GM21381 (cell line): Measurements from ENCODE around the gene NCMAP.
"Not testable (repeated sequence)": the region's sequence is repeated elsewhere in the genome, so short reads cannot be mapped to it uniquely, and the experiment has no call there.

Source experiments
- ATAC-seq: cut with Tn5 transposase; IDR thresholded peaks from one replicate; pipeline ENCODE4 v1.9.1; 2021; ENCODE audit warnings: mild to moderate bottlenecking, moderate library complexity; ENCODE audit not compliant: unreplicated experiment

The NCMAP gene, protein sequence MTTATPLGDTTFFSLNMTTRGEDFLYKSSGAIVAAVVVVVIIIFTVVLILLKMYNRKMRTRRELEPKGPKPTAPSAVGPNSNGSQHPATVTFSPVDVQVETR

DNA sequence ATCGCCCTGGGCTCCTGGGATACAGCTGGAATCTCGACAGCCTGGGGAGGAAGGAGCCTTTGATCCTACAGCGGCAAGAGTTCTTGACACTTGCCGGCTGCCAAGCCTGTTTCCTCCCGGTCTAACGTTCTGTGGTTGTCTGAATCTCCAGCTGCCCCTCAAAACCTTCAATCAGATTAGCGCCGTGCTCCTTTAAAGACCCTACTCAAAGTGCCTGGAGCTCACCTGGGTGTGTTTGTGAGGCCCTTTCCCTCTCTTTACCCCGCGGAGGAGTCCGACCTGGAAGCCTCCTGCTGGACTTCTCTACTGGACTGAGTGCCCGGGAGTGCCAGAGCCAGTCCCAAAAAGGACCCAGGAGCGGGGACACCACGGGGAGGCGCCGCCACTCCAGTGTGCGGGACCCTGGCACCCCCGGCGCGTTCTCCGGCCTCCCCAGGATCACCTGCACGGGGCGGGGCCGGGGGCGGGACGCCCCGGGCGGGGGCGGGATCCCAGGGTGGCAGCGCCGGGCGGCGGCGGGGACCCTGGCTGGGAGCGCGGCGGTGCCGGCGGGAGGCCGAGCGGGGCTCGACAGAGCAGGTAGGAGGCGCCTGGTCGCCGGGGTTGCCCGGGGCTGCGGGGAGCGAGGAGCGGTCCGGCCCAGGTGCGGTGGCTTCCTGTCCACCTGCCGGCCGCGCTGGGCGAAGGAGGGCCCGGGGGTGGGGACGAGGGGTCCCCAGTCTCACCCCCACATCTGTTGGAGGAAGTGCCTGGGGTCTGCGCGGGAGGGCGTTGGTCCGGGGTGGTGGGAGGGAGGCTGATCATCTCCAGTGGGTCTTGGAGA is at the start of gene NCMAP:
TSS of gene NCMAP (plus strand) at position 497 of the 823 bp plus-strand sequence. CDS start 39,344 bp downstream, outside the sequence.
- no peak for ATAC-seq

DNA sequence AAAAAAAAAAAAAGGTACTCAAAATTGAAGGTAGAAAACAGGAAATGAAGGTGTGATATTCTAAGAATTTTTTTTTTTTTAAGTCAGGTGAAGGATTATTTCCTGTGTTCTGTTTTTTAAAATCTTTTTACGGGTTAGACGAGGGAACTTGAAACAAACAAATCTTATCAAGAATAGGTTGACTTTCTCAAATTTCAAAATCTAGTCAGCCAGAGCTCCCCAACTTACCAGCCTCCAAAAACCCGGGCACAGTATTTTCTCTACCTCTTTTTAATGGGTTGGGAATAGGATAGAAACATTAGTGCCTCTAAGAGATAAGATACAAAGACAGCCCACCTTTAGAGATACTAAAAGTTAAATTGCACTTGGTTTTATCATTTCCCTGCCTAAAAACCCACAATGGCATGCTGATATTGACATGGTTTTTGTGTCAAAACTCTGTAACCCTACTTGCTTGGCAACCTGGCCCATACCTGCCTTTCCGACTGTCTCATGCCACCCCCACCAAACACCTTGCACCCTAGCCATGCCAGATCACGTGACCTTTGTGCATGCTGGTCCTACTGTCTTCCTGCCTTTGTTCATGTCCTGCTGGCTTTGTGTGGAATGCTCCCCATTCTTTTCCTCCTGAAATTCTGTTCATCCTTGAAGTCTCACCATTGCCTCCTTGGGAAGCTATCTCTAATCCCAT is 49.1 kb upstream of the NCMAP start:
- no peak for ATAC-seq

DNA sequence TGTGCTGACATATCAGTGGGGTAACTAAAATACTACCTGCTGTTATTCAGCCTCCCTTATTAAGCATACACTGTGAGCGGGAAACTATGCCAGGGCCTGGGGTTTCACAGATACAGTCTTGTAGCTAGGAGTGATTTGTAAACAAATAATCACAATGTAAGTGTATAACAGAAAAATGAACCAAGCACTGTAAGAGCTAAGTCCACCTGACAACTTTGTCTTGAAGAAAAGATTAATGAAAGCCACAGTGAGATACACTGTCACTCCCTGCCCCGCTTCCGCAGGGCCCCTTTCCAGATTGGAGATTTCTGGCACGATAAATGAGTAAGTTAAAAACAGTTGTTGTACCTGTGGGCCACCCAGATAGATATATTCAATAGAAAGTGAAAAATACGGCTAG is 48.5 kb upstream of the NCMAP start:
- ATAC-seq, result no peak

DNA sequence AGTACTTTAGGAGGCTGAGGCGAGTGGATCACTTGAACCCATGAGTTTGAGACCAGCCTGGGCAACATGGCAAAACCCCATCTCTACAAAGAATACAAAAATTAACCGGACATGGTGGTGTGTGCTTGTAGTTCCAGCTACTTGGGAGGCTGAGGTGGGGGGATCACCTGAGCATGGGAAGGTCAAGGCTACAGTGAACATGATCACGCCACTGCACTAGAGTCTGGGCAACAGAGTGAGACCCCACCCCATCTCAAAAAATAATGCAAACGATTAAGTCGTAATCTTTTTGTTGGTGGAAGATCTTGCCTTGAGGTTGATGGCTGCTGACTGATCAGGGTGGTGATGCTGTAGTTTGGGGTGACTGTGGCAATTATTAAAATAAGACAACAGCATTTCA is 47.0 kb upstream of the NCMAP start:
- ATAC-seq, result no peak

DNA sequence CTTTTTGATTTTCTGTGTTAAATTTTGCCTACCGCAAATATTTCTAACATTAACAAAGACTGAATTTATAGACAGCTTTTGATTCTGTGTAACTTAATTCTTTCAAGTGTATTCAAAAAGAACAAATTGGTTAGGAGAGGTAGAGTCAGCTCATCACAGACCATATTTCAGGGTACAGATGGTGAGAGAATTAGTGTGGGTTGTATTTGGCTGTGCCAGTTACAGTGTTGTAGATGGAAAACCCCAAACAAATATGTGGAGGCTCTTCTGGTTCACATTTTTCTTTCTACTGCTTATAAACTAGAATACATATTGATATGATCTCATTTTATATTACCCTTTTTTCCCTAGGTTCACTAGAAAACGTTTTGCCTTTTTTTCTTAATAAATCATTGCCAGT is 42.2 kb upstream of the NCMAP start:
- no peak for ATAC-seq

DNA sequence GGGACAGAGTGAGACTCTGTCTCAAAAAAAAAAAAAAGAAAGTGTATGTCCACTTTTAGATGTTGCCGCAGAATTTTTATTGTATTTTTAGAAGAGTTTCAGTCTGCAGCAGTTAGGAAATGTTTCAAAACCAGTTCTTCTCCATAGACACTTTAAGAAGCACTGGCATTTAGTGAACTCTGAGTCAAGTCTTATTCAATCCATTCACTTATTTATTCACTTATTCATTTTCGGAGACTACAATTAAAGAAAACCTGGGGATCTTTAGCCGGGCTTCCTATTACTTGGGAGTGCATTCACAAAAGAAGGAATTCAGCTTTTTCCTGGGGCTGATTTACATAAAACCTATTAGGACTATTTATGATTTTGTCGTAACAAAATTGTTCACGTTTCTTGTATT is 40.9 kb upstream of the NCMAP start:
- no peak for ATAC-seq

DNA sequence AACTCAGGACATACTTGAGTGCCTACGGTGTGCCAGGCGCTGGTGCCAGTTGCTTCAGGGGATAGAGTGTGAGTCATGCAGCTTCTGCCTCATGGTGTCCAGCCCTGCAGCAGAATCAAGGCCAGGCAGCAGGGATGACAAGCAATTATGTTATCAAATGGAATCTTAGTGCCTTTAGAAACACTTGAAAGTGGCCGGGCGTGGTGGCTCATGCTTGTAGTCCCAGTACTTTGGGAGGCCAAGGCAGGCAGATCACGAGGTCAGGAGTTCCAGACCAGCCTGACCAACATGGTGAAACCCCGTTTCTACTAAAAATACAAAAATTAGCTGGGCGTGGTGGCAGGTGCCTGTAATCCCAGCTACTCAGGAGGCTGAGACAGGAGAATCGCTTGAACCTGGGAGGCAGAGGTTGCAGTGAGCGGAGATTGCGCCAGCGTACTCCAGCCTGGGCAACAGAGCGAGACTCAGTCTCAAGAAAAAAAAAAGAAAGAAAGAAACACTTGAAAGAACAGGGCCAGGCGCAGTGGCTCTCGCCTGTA is 40.1 kb upstream of the NCMAP start:
- ATAC-seq, result not testable (repeated sequence)

DNA sequence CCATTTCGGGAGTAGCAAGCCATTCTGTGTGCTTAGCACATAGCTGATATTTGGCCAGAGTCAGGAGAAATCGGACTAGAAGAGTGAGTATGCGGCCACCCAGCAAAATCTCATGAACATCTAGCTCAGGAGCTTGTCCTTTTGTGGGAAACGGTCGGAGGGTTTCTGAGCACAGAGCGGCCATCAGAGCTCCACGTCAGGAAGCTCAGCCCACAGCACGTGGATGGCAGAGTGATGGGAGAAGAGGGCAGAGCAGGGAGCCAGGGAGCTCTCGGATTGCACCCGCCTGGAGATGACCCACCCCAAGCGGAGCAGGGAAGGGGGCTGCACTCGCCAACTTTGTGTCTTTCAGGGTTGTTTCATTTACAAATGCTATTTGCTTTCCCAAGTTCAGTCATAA is 39.4 kb upstream of the NCMAP start:
- no peak for ATAC-seq

DNA sequence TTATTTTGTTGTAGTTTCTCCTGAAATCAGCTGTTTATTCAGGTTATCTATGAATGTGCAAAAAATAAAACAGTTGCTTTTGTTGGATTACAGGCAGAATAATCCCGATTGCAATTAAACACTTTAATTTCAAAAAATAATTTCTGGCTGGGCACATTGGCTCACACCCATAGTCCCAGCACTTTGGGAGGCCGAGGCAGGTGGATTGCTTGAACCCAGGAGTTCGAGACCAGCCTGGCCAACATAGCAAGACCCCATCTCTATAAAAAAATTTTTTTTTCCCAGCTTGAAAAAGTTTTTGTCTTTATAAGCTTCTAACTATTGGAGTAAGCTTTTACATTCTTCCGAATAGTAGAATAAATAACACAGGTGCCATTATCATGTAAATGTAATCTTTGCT is 38.0 kb upstream of the NCMAP start:
- no peak for ATAC-seq

DNA sequence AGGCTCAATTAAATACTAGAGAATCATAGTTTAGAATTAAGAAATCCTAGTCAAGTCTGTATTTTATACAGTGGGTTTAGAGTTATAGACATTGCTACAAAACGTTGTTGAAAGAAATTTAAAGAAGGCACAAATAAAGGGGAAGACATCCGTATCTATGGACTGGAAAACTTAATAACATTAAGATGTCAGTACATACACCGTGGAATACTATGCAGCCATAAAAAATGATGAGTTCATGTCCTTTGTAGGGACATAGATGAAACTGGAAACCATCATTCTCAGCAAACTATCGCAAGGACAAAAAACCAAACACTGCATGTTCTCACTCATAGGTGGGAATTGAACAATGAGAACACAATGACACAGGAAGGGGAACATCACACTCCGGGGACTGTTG is 35.6 kb upstream of the NCMAP start:
- not testable (repeated sequence) for ATAC-seq

DNA sequence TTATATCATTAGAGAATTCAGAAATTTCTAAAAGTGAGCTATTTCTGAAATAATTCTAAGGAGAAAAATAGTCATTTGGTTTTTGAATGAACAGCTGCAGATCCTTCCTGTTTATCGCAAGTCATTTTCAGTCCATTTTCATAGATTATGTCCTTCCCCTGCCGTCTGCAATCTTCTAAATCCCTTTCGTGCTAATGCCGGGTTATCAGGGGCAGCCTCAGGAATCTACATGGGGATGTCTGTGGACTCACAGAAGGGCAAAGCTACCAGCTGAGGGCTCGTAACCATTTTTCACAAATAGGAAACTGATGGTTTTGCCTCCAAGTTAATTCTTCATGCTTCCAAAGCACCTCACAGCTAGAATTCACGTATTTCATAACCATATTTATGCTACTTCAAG is 30.3 kb upstream of the NCMAP start:
- no peak for ATAC-seq

DNA sequence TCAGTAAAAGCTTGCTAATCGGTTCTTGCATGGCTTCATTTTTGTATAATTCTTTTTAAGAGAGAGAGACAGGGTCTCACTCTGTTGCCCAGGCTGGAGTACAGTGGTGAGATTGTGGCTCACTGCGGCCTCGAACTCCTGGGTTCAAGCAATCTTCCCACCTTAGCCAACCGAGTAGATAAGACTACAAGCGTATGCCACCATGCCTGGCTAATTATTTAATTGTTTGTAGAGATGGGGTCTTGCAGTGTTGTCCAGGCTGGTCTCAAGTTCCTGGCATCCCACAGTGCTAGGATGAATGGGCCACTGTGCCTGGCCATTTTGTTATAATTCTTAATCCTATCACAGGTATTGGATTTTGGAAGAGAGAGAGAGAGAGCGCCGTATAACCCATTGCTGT is 29.8 kb upstream of the NCMAP start:
- ATAC-seq, result no peak

DNA sequence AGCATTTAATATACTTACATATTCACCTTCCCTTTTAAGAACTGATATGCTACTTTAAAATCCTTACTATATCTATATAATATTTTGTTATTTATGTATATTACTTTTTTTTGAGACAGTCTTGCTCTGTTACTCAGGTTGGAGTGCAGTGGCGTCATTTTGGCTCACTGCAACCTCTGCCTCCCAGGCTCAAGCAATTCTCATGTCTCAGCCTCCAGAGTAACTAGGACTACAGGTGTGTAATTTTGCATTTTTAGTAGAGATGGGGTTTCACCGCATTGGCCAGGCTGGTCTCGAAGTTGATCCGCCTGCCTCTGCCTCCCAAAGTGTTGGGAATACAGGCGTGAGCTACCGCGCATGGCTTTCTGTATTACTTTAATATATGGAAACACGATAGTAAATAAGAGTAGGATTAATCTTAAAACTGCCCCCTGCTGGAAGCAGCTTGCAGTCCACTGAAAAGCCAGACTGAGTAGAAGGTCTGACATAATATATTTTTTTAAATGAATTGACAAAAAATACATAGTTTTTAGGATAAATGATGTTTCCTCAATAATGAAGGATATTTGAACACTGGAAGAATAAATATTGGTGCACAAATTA is 28.8 kb upstream of the NCMAP start:
- ATAC-seq, result no peak

DNA sequence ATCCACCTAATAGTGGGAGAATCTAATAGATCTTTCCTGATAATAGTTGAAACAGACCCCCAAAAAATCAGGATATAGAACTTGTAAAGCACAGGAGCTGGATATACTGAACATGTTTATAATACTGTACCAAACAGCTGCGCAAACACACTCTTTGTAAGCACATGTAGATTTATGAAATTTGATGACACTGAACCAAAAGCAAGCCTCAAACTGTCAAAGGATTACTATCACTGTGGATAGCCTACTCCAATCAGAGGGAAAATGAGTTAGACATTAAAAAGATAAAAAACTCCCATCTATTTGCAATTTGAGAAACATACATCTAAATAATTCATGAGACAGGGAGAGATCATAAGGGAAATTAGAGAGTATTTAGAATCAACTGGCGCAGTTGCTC is 27.1 kb upstream of the NCMAP start:
- ATAC-seq, result no peak

DNA sequence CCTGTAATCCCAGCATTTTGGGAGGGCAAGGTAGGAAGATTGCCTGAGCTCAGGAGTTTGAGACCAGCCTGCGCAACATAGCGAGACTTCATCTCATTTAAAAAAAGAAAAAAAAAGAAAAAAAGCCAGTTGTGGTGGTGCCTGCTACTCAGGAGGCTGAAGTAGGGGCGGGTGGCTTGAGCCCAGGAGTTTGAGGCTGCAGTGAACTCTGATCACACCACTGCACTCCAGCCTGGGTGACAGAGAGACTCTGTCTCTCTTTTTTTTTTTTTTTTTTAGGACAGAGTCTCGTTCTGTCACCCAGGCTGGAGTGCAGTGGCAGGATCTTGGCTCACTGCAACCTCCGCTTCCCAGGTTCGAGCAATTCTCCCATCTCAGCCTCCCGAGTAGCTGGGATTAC is 26.6 kb upstream of the NCMAP start:
- ATAC-seq, result not testable (repeated sequence)

DNA sequence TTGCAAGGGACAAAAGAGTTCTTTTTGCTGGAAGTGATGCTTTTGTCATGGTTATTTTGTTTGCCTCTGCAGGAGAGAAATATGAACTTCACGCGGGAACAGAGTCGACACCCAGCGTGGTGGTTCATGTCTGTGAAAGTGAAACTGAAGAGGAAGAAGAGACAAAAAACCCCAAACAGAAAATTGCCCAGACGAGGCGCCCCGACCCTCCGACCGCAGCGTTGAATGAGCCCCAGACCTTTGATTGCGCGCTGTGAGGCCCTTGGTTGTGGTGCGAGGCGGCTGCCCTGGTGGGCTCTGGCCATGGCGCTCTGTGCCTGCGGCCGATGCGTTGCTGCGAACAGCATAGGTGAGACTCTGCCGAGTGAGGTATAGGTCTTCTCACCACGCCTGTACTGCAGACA is 20.9 kb upstream of the NCMAP start:
- ATAC-seq, result peak; percentile 40

DNA sequence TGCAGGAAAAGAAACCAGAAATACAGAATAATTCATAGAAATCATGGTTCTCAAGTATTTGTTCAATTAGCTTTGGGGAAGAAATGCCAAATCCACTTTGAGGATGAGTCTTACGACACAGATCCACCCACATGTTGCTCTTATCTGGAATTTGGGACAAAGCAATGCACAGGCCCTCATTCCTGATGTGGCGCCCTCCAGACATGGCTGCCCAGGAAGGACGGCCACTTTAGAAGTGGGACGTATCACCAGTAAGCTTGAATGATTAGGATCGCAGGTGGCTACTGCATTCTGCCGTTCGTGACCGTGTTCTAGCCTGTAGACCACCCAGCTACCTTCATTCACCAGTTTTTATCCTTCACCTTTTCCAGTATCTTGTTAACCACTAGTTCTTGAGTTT is 20.1 kb upstream of the NCMAP start:
- ATAC-seq, result no peak

DNA sequence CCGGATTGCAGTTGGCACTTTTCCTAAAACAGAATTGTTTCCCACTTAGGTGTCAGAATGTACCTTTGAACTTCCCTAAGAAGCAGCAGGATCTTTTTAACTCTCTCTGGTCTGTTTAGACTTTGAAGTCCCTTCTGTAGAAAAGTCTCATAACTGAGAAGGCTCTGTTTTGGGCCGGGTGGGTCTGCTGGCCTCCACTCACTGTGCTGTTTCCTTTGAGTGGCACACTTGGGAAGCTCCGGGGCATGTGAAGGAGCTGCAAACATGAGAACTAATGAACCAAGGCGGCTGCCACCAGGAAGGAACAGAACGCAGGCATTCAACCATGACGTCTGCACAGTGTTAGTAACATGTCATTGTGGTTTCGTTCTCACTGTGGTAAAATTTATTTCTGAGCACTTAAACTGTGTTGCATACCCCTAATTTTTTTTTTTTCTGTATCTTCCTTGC is 19.5 kb upstream of the NCMAP start:
- peak; percentile 64 for ATAC-seq

DNA sequence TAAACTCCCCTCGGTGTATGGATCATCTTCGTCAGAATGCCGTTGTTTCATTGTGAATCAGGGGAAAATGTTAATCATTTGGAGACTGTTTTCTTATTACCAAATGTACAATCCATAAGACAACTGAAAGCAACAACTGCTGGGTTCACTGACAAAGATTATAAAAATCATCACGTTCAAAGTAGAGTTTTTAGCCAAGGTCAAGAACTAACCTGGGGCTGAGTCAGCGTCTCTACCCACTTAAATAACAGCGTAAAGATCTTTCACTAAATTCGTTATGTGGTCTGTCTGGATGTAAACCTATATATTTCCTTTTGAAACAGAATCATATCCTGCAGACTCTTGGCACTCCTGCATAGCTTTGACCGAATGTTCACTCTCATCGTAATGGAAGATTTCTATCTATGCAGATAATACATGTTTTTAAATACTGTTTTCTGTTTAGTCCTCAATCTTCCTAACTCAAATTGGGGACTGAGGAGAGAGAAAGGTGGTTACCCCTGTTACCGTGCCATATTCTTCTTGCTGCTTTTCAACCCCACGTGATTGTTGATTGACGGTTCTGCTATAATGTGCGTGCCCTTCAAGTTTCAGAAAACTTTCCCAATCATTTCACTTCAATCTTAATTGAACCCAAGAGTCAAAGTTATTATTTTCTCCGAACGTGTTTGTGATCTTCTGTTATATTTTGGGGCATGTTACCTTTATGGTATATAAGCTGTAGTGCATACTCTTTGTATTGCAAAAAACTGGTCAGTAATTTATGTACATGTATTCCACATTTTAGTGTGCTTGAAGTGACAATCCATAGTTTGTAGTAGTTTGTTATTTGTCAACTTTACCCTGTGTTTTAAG is 15.6 kb upstream of the NCMAP start:
- no peak for ATAC-seq

DNA sequence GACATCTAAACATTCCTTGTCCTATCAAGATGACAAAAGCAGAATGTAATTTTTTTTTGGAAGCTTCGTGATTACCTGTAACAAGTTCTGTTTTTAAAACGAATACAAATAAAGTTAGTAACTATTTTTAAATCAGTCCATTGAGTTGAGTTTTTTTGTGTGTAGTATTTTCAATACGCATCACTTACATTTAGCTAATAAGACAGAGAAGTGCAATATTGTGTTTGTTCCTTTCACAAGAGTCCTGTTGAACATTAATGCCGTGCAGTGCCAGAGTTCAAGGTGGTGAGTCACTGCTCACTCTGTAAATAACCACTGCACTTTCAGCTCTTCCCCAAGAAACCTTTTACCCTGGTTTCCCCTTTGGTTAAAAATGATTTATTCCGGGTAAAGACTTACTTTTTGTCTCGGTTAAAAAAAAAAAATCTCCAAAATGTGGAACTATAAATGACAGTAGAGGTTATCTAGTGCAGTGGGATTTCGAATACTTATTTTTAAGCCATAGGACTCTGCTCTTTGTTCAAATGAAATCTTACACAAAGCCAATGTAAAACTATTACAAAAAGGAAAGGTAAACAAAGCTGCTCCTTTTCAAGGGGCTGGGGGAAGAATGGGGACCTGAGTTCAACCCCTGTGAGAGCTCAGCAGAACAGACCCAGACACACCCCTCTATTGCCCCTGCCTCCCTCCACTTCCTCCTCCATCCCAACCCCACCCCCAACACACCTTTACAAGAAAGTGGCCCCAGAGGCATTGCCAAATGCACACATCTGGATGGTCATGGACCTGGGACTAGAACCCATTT is 14.8 kb upstream of the NCMAP start:
- ATAC-seq, result no peak
